ENCODE results near the gene MUC4.
"Not testable (repeated sequence)": the region's sequence is repeated elsewhere in the genome, so short reads cannot be mapped to it uniquely, and the experiment has no call there.

MUC4 gene

GRCh38 chr3:195771646-195772300 lies 40.0 kb downstream of the MUC4 start:
- TF ChIP-seq CTCF (IDR thresholded peaks at IDR 0.05; ENCODE audit: low read depth, low read length, poor library complexity, severe bottlenecking) (no peak), EZH2phosphoT487 (IDR thresholded peaks at IDR 0.05; ENCODE audit: borderline replicate concordance, low read length) (no peak)

GRCh38 chr3:195770841-195771645 lies 40.7 kb downstream of the MUC4 start:
- H3K9me3 ChIP-seq (ENCODE audit: control insufficient read depth, insufficient read depth, low read length); H3K27me3 ChIP-seq (ENCODE audit: control insufficient read depth, low read length); H3K79me2 ChIP-seq (ENCODE audit: control insufficient read depth, low read length): not testable (repeated sequence)

More at GRCh38 chr3:195771646-195772300, 40.0 kb downstream of the MUC4 start:
- Histone ChIP-seq H3K4me1 (ENCODE audit: control insufficient read depth, low read length) (no peaks in the 10 kb centered on the region), H3K4me3 (ENCODE audit: low read length) (no peak overlapping the region), H3K27ac (ENCODE audit: low read depth, low read length) (no peak overlapping the region), H3K36me3 (ENCODE audit: control insufficient read depth, low read length) (no peaks in the 10 kb centered on the region), H3K9me2 (replicated peaks; ENCODE audit: control insufficient read depth, low read length) (no peaks in the 10 kb centered on the region), H4K20me1 (ENCODE audit: control insufficient read depth, insufficient read depth, low read depth, low read length) (no peaks in the 10 kb centered on the region), H3K4me2 (ENCODE audit: low read length) (no peak overlapping the region), H3K27me3 (ENCODE audit: control insufficient read depth, low read length) (no peaks in the 10 kb centered on the region), H3K79me2 (ENCODE audit: control insufficient read depth, low read length) (no peaks in the 10 kb centered on the region), H3F3A (ENCODE audit: control insufficient read depth, insufficient read depth) (no peaks in the 10 kb centered on the region), H3K9me3 (ENCODE audit: control insufficient read depth, insufficient read depth, low read length) (peaks cover 7% of the 10 kb centered on the region; the same call in 1 of the 2 replicates)

GRCh38 chr3:195770081-195770840 lies 41.5 kb downstream of the MUC4 start:
- H3K4me2 ChIP-seq (ENCODE audit: low read length), result no peak overlapping the region
- H3K9me2 ChIP-seq (replicated peaks; ENCODE audit: control insufficient read depth, low read length), result no peaks in the 10 kb centered on the region
- H3K27ac ChIP-seq (ENCODE audit: low read depth, low read length), result no peak overlapping the region
- H3K36me3 ChIP-seq (ENCODE audit: control insufficient read depth, low read length), result no peaks in the 10 kb centered on the region
- TF ChIP-seq EZH2phosphoT487 (IDR thresholded peaks at IDR 0.05; ENCODE audit: borderline replicate concordance, low read length), result no peak
- no peak for TF ChIP-seq CTCF (IDR thresholded peaks at IDR 0.05; ENCODE audit: low read depth, low read length, poor library complexity, severe bottlenecking)
- H3K9me3 ChIP-seq (ENCODE audit: control insufficient read depth, insufficient read depth, low read length), result peaks cover 7% of the 10 kb centered on the region; the same call in 1 of the 2 replicates
- no peak overlapping the region for H3K4me3 ChIP-seq (ENCODE audit: low read length)
- no peaks in the 10 kb centered on the region for H3K4me1 ChIP-seq (ENCODE audit: control insufficient read depth, low read length)
- no peaks in the 10 kb centered on the region for H3K79me2 ChIP-seq (ENCODE audit: control insufficient read depth, low read length)
- H3K27me3 ChIP-seq (ENCODE audit: control insufficient read depth, low read length), result no peaks in the 10 kb centered on the region
- no peaks in the 10 kb centered on the region for H4K20me1 ChIP-seq (ENCODE audit: control insufficient read depth, insufficient read depth, low read depth, low read length)
- no peaks in the 10 kb centered on the region for H3F3A ChIP-seq (ENCODE audit: control insufficient read depth, insufficient read depth)

More at GRCh38 chr3:195770841-195771645, 40.7 kb downstream of the MUC4 start:
- not testable (repeated sequence) for H3K9me2 ChIP-seq (replicated peaks; ENCODE audit: control insufficient read depth, low read length); H3K27ac ChIP-seq (ENCODE audit: low read depth, low read length); H3K4me2 ChIP-seq (ENCODE audit: low read length); H3K4me1 ChIP-seq (ENCODE audit: control insufficient read depth, low read length); H3K36me3 ChIP-seq (ENCODE audit: control insufficient read depth, low read length); H3F3A ChIP-seq (ENCODE audit: control insufficient read depth, insufficient read depth); H4K20me1 ChIP-seq (ENCODE audit: control insufficient read depth, insufficient read depth, low read depth, low read length); H3K4me3 ChIP-seq (ENCODE audit: low read length)
